Measurements from ENCODE around the gene NMNAT1. TPM values are rescaled to one million over a fixed set of nuclear protein-coding genes. Genes with fewer than 3 reads are reported as not detected.

NMNAT1 gene
- total RNA-seq, 1 experiment from 2014 or later: 7.3 TPM

- Histone ChIP-seq H3K4me3 (ENCODE audit: low read length) (no peak overlapping the region), H3K9me3 (ENCODE audit: low read length) (no peaks in the 10 kb centered on the region), H3K27me3 (ENCODE audit: low read length) (no peaks in the 10 kb centered on the region), H3K36me3 (ENCODE audit: low read depth, low read length) (no peaks in the 10 kb centered on the region), H4K20me1 (ENCODE audit: low read length) (no peaks in the 10 kb centered on the region), H3K4me1 (ENCODE audit: insufficient read depth, low read length) (no peaks in the 10 kb centered on the region), H3K79me2 (ENCODE audit: low read length) (no peaks in the 10 kb centered on the region), H3F3A (ENCODE audit: low read length, unreplicated experiment) (no peaks in the 10 kb centered on the region), H3K4me2 (ENCODE audit: low read length) (no peak overlapping the region), H3K9me2 (replicated peaks; ENCODE audit: low read length) (no peaks in the 10 kb centered on the region), H2AFZ (ENCODE audit: low read length) (no peak overlapping the region), H3K9ac (ENCODE audit: low read length) (no peak overlapping the region), H3K27ac (ENCODE audit: low read length) (no peak overlapping the region)
- BruUV-seq (replicated peaks): no TSS peak
- DNase-seq (no peak), ATAC-seq (no peak)
- ChIA-PET POLR2A (ENCODE audit: unreplicated experiment) (no interaction called here), CTCF (interaction anchor here (0.7 kb wide), 1 partner anchor 63 kb away, joined by 3 read pairs; no protein-coding TSS in a partner anchor)
- intact Hi-C loops (cut with micrococcal nuclease): no loop called here
- no peak for TF ChIP-seq CTCF (conservative IDR thresholded peaks at IDR 0.05; ENCODE audit: low read depth, low read length)
- TF ChIP-seq EZH2phosphoT487 (IDR thresholded peaks at IDR 0.05; ENCODE audit: borderline replicate concordance, low read length): no peak
- TF ChIP-seq EZH2 (IDR thresholded peaks at IDR 0.05; ENCODE audit: low read length, unreplicated experiment): no peak
Observed at GRCh38 chr1:9920606-9921005, 22.7 kb upstream of the NMNAT1 start.

- Histone ChIP-seq H3K9ac (ENCODE audit: low read length) (no peak overlapping the region), H3K27ac (ENCODE audit: low read length) (no peak overlapping the region), H2AFZ (ENCODE audit: low read length) (no peak overlapping the region), H3K9me3 (ENCODE audit: low read length) (no peaks in the 10 kb centered on the region), H3K4me2 (ENCODE audit: low read length) (no peak overlapping the region), H3K4me3 (ENCODE audit: low read length) (no peak overlapping the region), H3K36me3 (ENCODE audit: low read depth, low read length) (no peaks in the 10 kb centered on the region), H3K9me2 (replicated peaks; ENCODE audit: low read length) (no peaks in the 10 kb centered on the region), H3K4me1 (ENCODE audit: insufficient read depth, low read length) (no peaks in the 10 kb centered on the region), H3K27me3 (ENCODE audit: low read length) (no peaks in the 10 kb centered on the region), H3F3A (ENCODE audit: low read length, unreplicated experiment) (no peaks in the 10 kb centered on the region), H3K79me2 (ENCODE audit: low read length) (no peaks in the 10 kb centered on the region), H4K20me1 (ENCODE audit: low read length) (no peaks in the 10 kb centered on the region)
- intact Hi-C loops (cut with micrococcal nuclease): no loop called here
- ATAC-seq: no peak
- no TSS peak for BruUV-seq (replicated peaks)
- no peak for DNase-seq
- ChIA-PET POLR2A (ENCODE audit: unreplicated experiment) (no interaction called here), CTCF (no interaction called here)
- no peak for TF ChIP-seq EZH2phosphoT487 (IDR thresholded peaks at IDR 0.05; ENCODE audit: borderline replicate concordance, low read length)
- no peak for TF ChIP-seq EZH2 (IDR thresholded peaks at IDR 0.05; ENCODE audit: low read length, unreplicated experiment)
- no peak for TF ChIP-seq CTCF (conservative IDR thresholded peaks at IDR 0.05; ENCODE audit: low read depth, low read length)
Observed at GRCh38 chr1:9922342-9922741, 20.9 kb upstream of the NMNAT1 start.

- H4K20me1 ChIP-seq (ENCODE audit: low read length): no peaks in the 10 kb centered on the region
- H3K36me3 ChIP-seq (ENCODE audit: low read depth, low read length): peaks cover 5% of the 10 kb centered on the region
- no peaks in the 10 kb centered on the region for H3K79me2 ChIP-seq (ENCODE audit: low read length)
- POLR2A ChIA-PET (ENCODE audit: unreplicated experiment): no interaction called here
- H2AFZ ChIP-seq (ENCODE audit: low read length): no peak overlapping the region
- H3K9me3 ChIP-seq (ENCODE audit: low read length): no peaks in the 10 kb centered on the region
- DNase-seq (no peak), ATAC-seq (no peak)
- H3F3A ChIP-seq (ENCODE audit: low read length, unreplicated experiment): no peaks in the 10 kb centered on the region
- H3K27me3 ChIP-seq (ENCODE audit: low read length): no peaks in the 10 kb centered on the region
- no peak overlapping the region for H3K9ac ChIP-seq (ENCODE audit: low read length)
- H3K4me2 ChIP-seq (ENCODE audit: low read length): no peak overlapping the region
- no peak for TF ChIP-seq EZH2 (IDR thresholded peaks at IDR 0.05; ENCODE audit: low read length, unreplicated experiment)
- no peak for TF ChIP-seq CTCF (conservative IDR thresholded peaks at IDR 0.05; ENCODE audit: low read depth, low read length)
- no peak for TF ChIP-seq EZH2phosphoT487 (IDR thresholded peaks at IDR 0.05; ENCODE audit: borderline replicate concordance, low read length)
- no peaks in the 10 kb centered on the region for H3K4me1 ChIP-seq (ENCODE audit: insufficient read depth, low read length)
- CTCF ChIA-PET: no interaction called here
- intact Hi-C loops (cut with micrococcal nuclease): no loop called here
- no peaks in the 10 kb centered on the region for H3K9me2 ChIP-seq (replicated peaks; ENCODE audit: low read length)
- no peak overlapping the region for H3K27ac ChIP-seq (ENCODE audit: low read length)
- no TSS peak for BruUV-seq (replicated peaks)
- H3K4me3 ChIP-seq (ENCODE audit: low read length): no peak overlapping the region
Observed at GRCh38 chr1:9927259-9927658, 16.0 kb upstream of the NMNAT1 start.
